Adrenal gland (tissue), 12 donors: Measurements from ENCODE around the gene CFAP410. TPM values are rescaled to one million over a fixed set of nuclear protein-coding genes. Genes with fewer than 3 reads are reported as not detected.

Experiments used
- DNase-seq, 7 donors: peaks; one replicate each; pipeline ENCODE4 v3.0.0-alpha.2; 2019 to 2020
- H3K27ac ChIP-seq, 5 donors: fragments of 200-600 bp; sonication (generic) in 4 of 5; 1 replicate in 3 of 5; 2 replicates in 2 of 5; pipeline versions ENCODE4 v1.5.1 to v1.8.0; 2016 to 2020; ENCODE audit warnings: mild to moderate bottlenecking in 1 of 5
- H3K27me3 ChIP-seq: fragments of 200-600 bp; 2 replicates; pipeline ENCODE4 v1.8.0; 2021
- H3K36me3 ChIP-seq, 2 donors: fragments of 200-600 bp; replicated peaks in 1 of 2; 1 replicate in 1 of 2; 2 replicates in 1 of 2; pipeline versions ENCODE4 v1.5.1 to v1.8.0; 2018 to 2022
- H3K4me1 ChIP-seq, 2 donors: fragments of 200-600 bp; replicated peaks in 1 of 2; 1 replicate in 1 of 2; 2 replicates in 1 of 2; pipeline versions ENCODE4 v1.5.1 to v1.8.0; 2018 to 2021
- H3K4me3 ChIP-seq, 4 donors: fragments of 200-600 bp; sonication (generic) in 3 of 4; one replicate each; pipeline ENCODE4 v1.5.1; 2016 to 2018
- H3K9me3 ChIP-seq, 3 donors: fragments of 200-600 bp; sonication (generic) in 1 of 3; replicated peaks in 1 of 3; 1 replicate in 2 of 3; 2 replicates in 1 of 3; pipeline versions ENCODE4 v1.5.1 to v1.8.0; 2016 to 2021
- POLR2A ChIP-seq, 2 donors: fragments of 450-650 bp; IDR thresholded peaks; one replicate each; pipeline ENCODE4 v1.6.1; 2017; ENCODE audit warnings: antibody characterized with exemption in 2 of 2, mild to moderate bottlenecking in 2 of 2, moderate library complexity in 1 of 2
- WGBS, 4 donors: extraction: QIAGEN DNeasy Blood & Tissue Kit in 2 of 4; methylation state at CpG; one replicate each; pipeline versions ENCODE4 v1.1.5 to v1.1.7; 2013 to 2017; 5-methylcytosine and 5-hydroxymethylcytosine counted together
- intact Hi-C, 2 donors: fragments of 100-400 bp; cut with DNase I; formaldehyde crosslinking; loops; one replicate each; pipeline versions ENCODE4 v1.14.1 to v1.15.0; 2022 to 2023
- polyA plus RNA-seq, 3 donors: library from polyadenylated mRNA; stranded (reverse); fragments of 200-250 nt in 2 of 3; fragments of 350-450 nt in 1 of 3; fragmentation: Illumina TruSeq in 1 of 3; extraction: RNeasy Lipid Tissue Mini Kit (QIAGEN cat#74804) in 1 of 3; gene quantifications; one replicate each; pipeline ENCODE4 v1.2.3, GENCODE V29; 2013 to 2014
- total RNA-seq, 9 donors: library from RNA; depleted of rRNA in 4 of 9; stranded (reverse); fragments of >200 nt in 4 of 9; fragments of 120-200 nt in 1 of 9; fragmentation: NEBNext Ultra II Directional in 1 of 9; extraction: Animal tissue kit (Norgen Biotek cat#: 25700) in 1 of 9; gene quantifications; one replicate each; pipeline versions ENCODE4 v1.1.0 to v1.2.4, GENCODE V29; 2013 to 2023
- TF ChIP-seq, protein P1 (sequence below), 6 experiments: fragments of 450-650 bp in 4 of 6; fragments of 200-600 bp in 2 of 6; sonication (generic) in 1 of 6; IDR thresholded peaks; 1 replicate in 5 of 6; 2 replicates in 1 of 6; pipeline versions ENCODE4 v1.5.1 to v1.8.0; 2016 to 2021; ENCODE audit warnings: antibody characterized with exemption in 6 of 6, mild to moderate bottlenecking in 2 of 6, moderate library complexity in 1 of 6
- donor health status: healthy with polysubstance abuse.
- donor health status: Bipolar disorder and iron deficiency.
- donor health status: DM: yes; HTN: yes; CAD: no.
- donor health status: DM: no; HTN: no; CAD: no.
- donor health status: DM: no; HTN: no; CAD: no.
- donor health status: DM: yes; HTN: yes; CAD: no.

The CFAP410 gene
- total and polyA plus RNA-seq, 12 donors: 1.4 to 149 (median 37.0) TPM

DNA sequence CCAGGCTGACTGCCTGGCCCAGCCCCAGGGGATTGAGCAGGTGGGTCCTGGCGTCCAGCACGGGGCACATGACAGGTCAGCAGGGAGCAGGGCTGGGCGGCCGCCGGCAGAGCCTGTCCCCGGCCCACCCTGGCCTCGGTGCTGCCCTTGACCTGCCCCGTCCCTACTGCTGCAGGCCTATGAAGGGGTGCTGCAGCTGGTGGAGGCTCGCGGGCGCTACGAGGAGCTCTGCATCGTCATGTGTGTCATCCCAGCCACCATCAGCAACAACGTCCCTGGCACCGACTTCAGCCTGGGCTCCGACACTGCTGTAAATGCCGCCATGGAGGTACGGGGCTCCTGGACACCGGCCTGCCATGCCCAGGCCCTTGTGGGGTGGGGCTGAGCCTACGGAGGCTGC, 15.6 kb downstream of the CFAP410 start:
- Histone ChIP-seq H3K4me3 (no peak overlapping the region), H3K27me3 (no peaks in the 10 kb centered on the region), H3K9me3 (no peaks in the 10 kb centered on the region), H3K36me3 (peaks cover 0 to 58% of the 10 kb centered on the region in 2 donors), H3K27ac (no peak overlapping the region), H3K4me1 (no peaks in the 10 kb centered on the region)
- TF ChIP-seq, protein P1, sequence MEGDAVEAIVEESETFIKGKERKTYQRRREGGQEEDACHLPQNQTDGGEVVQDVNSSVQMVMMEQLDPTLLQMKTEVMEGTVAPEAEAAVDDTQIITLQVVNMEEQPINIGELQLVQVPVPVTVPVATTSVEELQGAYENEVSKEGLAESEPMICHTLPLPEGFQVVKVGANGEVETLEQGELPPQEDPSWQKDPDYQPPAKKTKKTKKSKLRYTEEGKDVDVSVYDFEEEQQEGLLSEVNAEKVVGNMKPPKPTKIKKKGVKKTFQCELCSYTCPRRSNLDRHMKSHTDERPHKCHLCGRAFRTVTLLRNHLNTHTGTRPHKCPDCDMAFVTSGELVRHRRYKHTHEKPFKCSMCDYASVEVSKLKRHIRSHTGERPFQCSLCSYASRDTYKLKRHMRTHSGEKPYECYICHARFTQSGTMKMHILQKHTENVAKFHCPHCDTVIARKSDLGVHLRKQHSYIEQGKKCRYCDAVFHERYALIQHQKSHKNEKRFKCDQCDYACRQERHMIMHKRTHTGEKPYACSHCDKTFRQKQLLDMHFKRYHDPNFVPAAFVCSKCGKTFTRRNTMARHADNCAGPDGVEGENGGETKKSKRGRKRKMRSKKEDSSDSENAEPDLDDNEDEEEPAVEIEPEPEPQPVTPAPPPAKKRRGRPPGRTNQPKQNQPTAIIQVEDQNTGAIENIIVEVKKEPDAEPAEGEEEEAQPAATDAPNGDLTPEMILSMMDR (IDR thresholded peaks at IDR 0.05): no peak
- no peak for TF ChIP-seq POLR2A (IDR thresholded peaks at IDR 0.05)
- intact Hi-C loops: loop anchor here in 1 of 2 donors (10.0 kb wide), 1 partner anchor 141 kb away; no protein-coding TSS in a partner anchor
- DNase-seq: no peak
- WGBS, 4 donors: 84 to 94% (median 89%) methylated on average over 6 to 20 of the region's 20 CpGs; no CpG with 5 or more reads in 1 of the 4 donors

DNA sequence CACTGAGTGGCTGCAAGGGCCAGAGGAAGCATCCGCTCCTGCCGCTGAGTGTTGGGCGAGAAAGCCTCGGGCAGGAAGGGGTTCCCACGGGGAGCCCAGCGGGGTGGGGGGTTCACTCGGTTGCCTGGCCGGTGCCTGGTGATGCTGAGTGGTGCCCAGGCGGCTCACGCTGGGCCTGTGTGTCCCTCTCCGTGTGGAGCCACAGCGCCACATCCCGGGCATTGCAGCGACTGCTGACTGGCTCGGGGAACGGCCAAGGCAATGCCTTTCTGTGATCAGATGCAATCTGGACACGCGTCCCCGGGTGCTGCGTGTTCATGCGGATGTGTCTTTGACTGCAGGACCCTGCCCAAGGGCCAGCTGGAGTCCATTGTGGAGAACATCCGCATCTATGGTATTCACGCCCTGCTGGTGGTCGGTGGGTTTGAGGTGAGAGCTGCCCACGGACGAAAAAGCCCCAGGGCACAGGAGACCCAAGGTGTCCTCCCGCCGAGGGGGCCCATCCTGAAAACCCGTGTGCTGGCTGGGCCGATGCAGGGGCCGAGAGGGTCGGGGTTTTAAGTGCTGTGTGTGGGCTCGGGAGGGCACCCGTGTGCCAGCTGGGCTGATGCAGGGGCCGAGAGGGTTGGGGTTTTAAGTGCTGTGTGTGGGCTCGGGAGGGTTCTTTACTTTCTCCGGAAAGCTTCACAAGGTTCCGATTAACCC, 16.4 kb downstream of the CFAP410 start:
- H3K36me3 ChIP-seq: peaks cover 0 to 61% of the 10 kb centered on the region in 2 donors

DNA sequence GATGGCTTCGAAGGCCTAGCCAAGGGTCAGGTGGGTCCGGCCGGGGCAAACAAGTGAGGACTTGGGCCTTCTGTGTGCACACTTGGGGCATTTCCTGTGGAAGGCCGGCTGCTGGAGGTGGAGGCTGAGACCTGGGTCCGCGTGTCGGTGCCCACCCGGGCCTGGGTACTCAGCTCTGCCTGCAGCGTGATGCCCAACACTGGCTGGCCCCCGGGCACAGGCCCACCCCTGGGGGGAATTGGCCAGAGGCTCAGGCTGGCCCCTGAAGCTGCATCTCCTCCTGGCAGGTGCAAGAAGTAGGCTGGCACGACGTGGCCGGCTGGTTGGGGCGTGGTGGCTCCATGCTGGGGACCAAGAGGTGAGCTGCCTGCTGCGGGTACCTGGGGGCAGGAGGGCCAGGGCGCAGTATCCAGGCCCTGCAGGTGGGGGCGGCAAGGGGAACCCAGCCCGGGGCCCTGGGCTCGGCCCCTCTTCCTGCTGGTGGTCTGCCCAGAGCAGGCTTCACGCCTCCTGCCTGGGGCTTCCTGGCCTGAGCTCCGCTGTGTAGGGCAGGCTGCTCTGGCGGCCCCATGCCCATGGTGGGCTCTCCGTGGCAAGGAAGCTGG, 17.2 kb downstream of the CFAP410 start:
- WGBS, 4 donors: 88 to 96% (median 93%) methylated on average over 3 to 23 of the region's 23 CpGs
- no peaks in the 10 kb centered on the region for H3K4me1 ChIP-seq
- H3K36me3 ChIP-seq: peaks cover 0 to 69% of the 10 kb centered on the region in 2 donors
- no peak overlapping the region for H3K27ac ChIP-seq
- DNase-seq: no peak
- no peaks in the 10 kb centered on the region for H3K9me3 ChIP-seq
- intact Hi-C loops: loop anchor here in 1 of 2 donors (10.0 kb wide), 1 partner anchor 143 kb away; no protein-coding TSS in a partner anchor
- H3K27me3 ChIP-seq: no peaks in the 10 kb centered on the region
- no peak overlapping the region for H3K4me3 ChIP-seq
- no peak for TF ChIP-seq POLR2A (IDR thresholded peaks at IDR 0.05)
- TF ChIP-seq, protein P1 (IDR thresholded peaks at IDR 0.05): no peak

More for the DNA sequence above, 16.4 kb downstream of the CFAP410 start:
- DNase-seq: no peak
- Histone ChIP-seq H3K9me3 (no peaks in the 10 kb centered on the region), H3K4me1 (no peaks in the 10 kb centered on the region), H3K4me3 (no peak overlapping the region), H3K27ac (no peak overlapping the region), H3K27me3 (no peaks in the 10 kb centered on the region)
- TF ChIP-seq POLR2A (IDR thresholded peaks at IDR 0.05): no peak
- TF ChIP-seq, protein P1 (IDR thresholded peaks at IDR 0.05): no peak
- 92 to 95% (median 93%) methylated on average over 19 to 38 of the region's 38 CpGs for WGBS, 4 donors
- intact Hi-C loops: loop anchor here in 1 of 2 donors (10.0 kb wide), 1 partner anchor 142 kb away; no protein-coding TSS in a partner anchor

DNA sequence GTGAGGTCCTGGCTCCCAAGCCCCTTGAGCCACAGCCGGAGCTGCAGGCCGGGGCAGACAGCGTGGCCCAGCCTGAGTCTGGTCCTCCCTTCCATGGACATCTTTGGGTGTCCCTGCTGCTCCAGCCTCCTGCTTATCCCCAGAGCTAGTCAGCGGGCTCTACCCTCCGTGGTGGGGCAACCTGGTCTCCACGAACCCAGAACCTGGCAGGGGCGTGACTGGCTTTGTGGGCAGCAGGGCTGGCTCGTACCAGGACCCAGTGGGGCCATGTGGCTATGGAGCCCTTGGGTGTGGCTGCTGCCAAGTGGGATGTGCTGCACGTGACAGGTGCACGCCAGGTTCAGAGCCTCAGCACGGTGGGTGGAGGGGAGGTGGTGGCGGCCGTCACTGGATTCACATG, 18.3 kb downstream of the CFAP410 start:
- H3K9me3 ChIP-seq: no peaks in the 10 kb centered on the region
- no peak for DNase-seq
- H3K36me3 ChIP-seq: peaks cover 0 to 72% of the 10 kb centered on the region in 2 donors
- H3K4me1 ChIP-seq: no peaks in the 10 kb centered on the region
- intact Hi-C loops: loop anchor here in 1 of 2 donors (10.0 kb wide), 1 partner anchor 144 kb away; no protein-coding TSS in a partner anchor
- WGBS, 4 donors: 60 to 98% (median 97%) methylated on average over 1 to 13 of the region's 13 CpGs
- no peaks in the 10 kb centered on the region for H3K27me3 ChIP-seq
- H3K27ac ChIP-seq: no peak overlapping the region
- TF ChIP-seq, protein P1 (IDR thresholded peaks at IDR 0.05): no peak
- TF ChIP-seq POLR2A (IDR thresholded peaks at IDR 0.05): no peak
- H3K4me3 ChIP-seq: no peak overlapping the region
